ENCODE results near the gene PIK3CA. TPM values are rescaled to one million over a fixed set of nuclear protein-coding genes. Genes with fewer than 3 reads are reported as not detected.

Gene PIK3CA
- total RNA-seq, 1 experiment from 2014 or later, result 12.0 TPM

DNA sequence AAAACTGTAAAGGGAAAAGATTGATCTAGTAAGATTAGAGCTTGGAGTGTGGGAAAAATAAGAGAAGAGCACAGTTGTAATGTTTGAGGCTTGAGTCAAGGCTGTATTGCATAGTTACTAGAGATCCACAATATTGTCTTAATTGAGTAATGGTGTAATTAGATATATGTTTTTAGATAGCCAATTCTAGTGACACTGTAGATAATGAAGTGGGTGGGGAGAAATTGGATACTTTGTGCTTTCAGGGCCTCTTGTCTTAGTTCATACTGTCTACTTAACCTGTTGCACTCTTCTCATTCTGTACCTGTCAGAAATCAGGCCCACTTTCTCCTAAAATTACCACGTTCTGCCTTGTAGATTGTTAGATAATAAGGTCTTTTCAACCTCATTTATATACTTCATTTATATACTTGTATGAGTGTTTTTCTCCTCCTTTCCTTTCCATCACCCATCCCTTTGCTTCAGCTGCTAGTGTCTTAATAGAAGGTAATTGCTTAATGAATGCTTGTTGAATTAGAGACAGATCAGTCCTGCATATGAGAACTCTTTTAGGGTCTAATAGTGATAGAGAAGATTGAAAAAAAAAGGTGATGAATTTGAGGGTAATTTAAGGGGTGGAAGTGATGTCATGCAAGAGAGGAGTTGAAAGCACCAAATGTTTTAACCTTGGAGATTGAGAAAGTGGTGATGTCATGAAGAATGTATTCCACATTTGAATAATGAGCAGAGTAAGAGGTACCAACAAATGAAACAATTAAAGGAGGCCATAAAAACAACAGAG is 32.0 kb downstream of the PIK3CA start:
- no peak overlapping the region for H2BK20ac ChIP-seq (ENCODE audit: low read depth, low read length, poor library complexity, severe bottlenecking)
- H3K18ac ChIP-seq (ENCODE audit: insufficient read length, low read depth, low read length), result no peak overlapping the region
- H2BK120ac ChIP-seq (ENCODE audit: low read depth, low read length, poor library complexity, severe bottlenecking), result no peak overlapping the region
- H3K4me3 Mint-ChIP-seq, result no peak overlapping the region
- TF ChIP-seq, protein P1, sequence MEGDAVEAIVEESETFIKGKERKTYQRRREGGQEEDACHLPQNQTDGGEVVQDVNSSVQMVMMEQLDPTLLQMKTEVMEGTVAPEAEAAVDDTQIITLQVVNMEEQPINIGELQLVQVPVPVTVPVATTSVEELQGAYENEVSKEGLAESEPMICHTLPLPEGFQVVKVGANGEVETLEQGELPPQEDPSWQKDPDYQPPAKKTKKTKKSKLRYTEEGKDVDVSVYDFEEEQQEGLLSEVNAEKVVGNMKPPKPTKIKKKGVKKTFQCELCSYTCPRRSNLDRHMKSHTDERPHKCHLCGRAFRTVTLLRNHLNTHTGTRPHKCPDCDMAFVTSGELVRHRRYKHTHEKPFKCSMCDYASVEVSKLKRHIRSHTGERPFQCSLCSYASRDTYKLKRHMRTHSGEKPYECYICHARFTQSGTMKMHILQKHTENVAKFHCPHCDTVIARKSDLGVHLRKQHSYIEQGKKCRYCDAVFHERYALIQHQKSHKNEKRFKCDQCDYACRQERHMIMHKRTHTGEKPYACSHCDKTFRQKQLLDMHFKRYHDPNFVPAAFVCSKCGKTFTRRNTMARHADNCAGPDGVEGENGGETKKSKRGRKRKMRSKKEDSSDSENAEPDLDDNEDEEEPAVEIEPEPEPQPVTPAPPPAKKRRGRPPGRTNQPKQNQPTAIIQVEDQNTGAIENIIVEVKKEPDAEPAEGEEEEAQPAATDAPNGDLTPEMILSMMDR (conservative IDR thresholded peaks at IDR 0.05), result no peak
- peaks cover 26 to 32% of the 10 kb centered on the region in 2 experiments for H3K4me1 Mint-ChIP-seq
- DNase-seq, result no peak
- H3K9me3 ChIP-seq (ENCODE audit: control insufficient read depth, low read depth, low read length), result no peaks in the 10 kb centered on the region
- H3K4me2 ChIP-seq (ENCODE audit: insufficient read depth, insufficient read length, low read length), result no peak overlapping the region
- no peak overlapping the region for H3K56ac ChIP-seq (ENCODE audit: insufficient read length, low read depth, low read length)
- no peaks in the 10 kb centered on the region for H3K9me3 Mint-ChIP-seq
- H4K91ac ChIP-seq (ENCODE audit: insufficient read length, low read depth, low read length), result no peak overlapping the region
- no CpG with 5 or more reads among the region's 1 CpG for WGBS (ENCODE audit: extremely low coverage, insufficient read length, low lambda C conversion rate)
- H3K79me1 ChIP-seq (ENCODE audit: insufficient read depth, low read depth, low read length, poor library complexity, severe bottlenecking), result peaks cover 3% of the 10 kb centered on the region
- H3K4ac ChIP-seq (ENCODE audit: low read depth, low read length), result no peak overlapping the region
- no peak overlapping the region for H2BK12ac ChIP-seq (ENCODE audit: insufficient read length, low read depth, low read length)
- no peak overlapping the region for H4K5ac ChIP-seq (ENCODE audit: insufficient read length, low read depth, low read length)
- no peaks in the 10 kb centered on the region for H3K27me3 ChIP-seq (ENCODE audit: insufficient read depth, low read length)
- no peaks in the 10 kb centered on the region for H3K79me2 ChIP-seq (ENCODE audit: insufficient read depth, low read length)
- H3K4me1 ChIP-seq (ENCODE audit: insufficient read depth, low read length), result no peaks in the 10 kb centered on the region; the same call in 1 of the 2 replicates
- H2BK5ac ChIP-seq (ENCODE audit: insufficient read length, low read length), result no peak overlapping the region
- H4K8ac ChIP-seq (replicated peaks; ENCODE audit: insufficient read length, low read depth, low read length), result no peak overlapping the region
- no peaks in the 10 kb centered on the region; a peak in 1 of 7 replicates for H3K36me3 Mint-ChIP-seq (ENCODE audit: insufficient read depth in 1 of 3, low read depth in 3 of 3)
- no peak overlapping the region for H3T11ph ChIP-seq (ENCODE audit: low read length)
- no peaks in the 10 kb centered on the region for H3K23me2 ChIP-seq (ENCODE audit: insufficient read length, low read depth, low read length, poor library complexity, severe bottlenecking)
- no peak overlapping the region for H3K9ac ChIP-seq (ENCODE audit: extremely low read depth, insufficient read length, low read length)
- no peak overlapping the region for H3K27ac Mint-ChIP-seq
- H3K14ac ChIP-seq (ENCODE audit: insufficient read depth, low read length), result no peak overlapping the region
- no peaks in the 10 kb centered on the region for H3K27me3 Mint-ChIP-seq (ENCODE audit: low read depth)
- H3K23ac ChIP-seq (ENCODE audit: insufficient read length, low read depth, low read length), result no peak overlapping the region
- no peak overlapping the region for H3K27ac ChIP-seq (ENCODE audit: insufficient read length, low read depth, low read length)
- no peak overlapping the region for H2AFZ ChIP-seq (ENCODE audit: low read length)
- H2AK5ac ChIP-seq (ENCODE audit: insufficient read length, low read length), result no peak overlapping the region
- no peak overlapping the region for H2BK15ac ChIP-seq (ENCODE audit: low read depth, low read length)
- no peaks in the 10 kb centered on the region for H4K20me1 ChIP-seq (ENCODE audit: control insufficient read depth, insufficient read depth, insufficient read length)

All from H9 (cell line).